ENCODE data around the gene BPIFA3.

DNA sequence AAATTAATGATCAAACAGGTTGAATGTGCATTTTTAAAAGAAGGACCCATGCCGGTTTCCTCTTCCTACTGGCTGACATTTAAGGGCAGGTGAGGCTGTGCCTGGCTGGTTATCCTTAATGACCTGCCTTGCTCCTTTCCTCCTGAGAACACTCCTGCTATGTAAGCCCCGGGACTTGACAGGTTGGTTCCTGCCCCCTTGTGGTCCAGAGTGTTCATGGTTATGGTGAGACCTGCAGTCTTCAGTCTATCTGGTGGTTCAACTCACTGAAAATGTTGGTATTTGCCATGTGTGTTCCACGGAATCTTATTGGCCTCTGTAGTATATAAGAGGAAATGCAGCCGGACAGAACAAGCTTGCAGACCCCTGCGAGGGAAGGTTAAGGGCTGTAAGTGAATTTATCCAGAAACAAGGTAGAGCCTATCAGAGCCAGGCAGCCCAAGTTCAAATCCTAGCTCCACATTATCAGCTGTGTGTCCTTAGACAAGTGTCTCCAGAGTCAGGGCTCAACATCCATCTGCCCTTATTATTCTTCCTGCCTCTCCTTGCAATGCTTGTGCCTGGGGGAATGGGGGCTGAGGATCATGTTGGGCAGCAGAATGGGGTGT lies 5.2 kb upstream of the BPIFA3 start:
- no peak for TF ChIP-seq POLR2A (IDR thresholded peaks at IDR 0.05)
- no peak for TF ChIP-seq CTCF (IDR thresholded peaks at IDR 0.05)
